Globus pallidus (tissue), 1 donor: ENCODE results near the gene CNIH2.

Source experiments
- DNase-seq: peaks from one replicate; pipeline ENCODE4 v3.0.0-alpha.2; 2015; ENCODE audit warnings: low spot score

Gene CNIH2

GRCh38 chr11:66259225-66259624 is 18.8 kb upstream of the CNIH2 start:
- DNase-seq, result no peak

GRCh38 chr11:66259956-66260355 is 18.0 kb upstream of the CNIH2 start:
- DNase-seq, result no peak

GRCh38 chr11:66261578-66261977 is 16.4 kb upstream of the CNIH2 start:
- DNase-seq, result no peak

GRCh38 chr11:66262191-66262590 is 15.8 kb upstream of the CNIH2 start:
- DNase-seq, result no peak

- no peak for DNase-seq
Measured at GRCh38 chr11:66262696-66263095, 15.3 kb upstream of the CNIH2 start.

- DNase-seq, result no peak
Measured at GRCh38 chr11:66263231-66263630, 14.7 kb upstream of the CNIH2 start.

- no peak for DNase-seq
Measured at GRCh38 chr11:66263785-66264184, 14.2 kb upstream of the CNIH2 start.

GRCh38 chr11:66264383-66264782 is 13.6 kb upstream of the CNIH2 start:
- no peak for DNase-seq

GRCh38 chr11:66264914-66265313 is 13.1 kb upstream of the CNIH2 start:
- DNase-seq, result no peak

- DNase-seq, result no peak
Measured at GRCh38 chr11:66265531-66266377, 12.2 kb upstream of the CNIH2 start.

- no peak for DNase-seq
Measured at GRCh38 chr11:66266378-66267038, 11.5 kb upstream of the CNIH2 start.

GRCh38 chr11:66267039-66267378 is 11.0 kb upstream of the CNIH2 start:
- DNase-seq, result no peak

- DNase-seq, result peak; percentile 91
Measured at GRCh38 chr11:66267379-66268243, 10.4 kb upstream of the CNIH2 start.

GRCh38 chr11:66268244-66268951 is 9.6 kb upstream of the CNIH2 start, which contains the start of gene RAB1B:
TSS of gene RAB1B (plus strand) at chr11:66268639. CDS start at chr11:66268680, 41 bp downstream.
- DNase-seq, result peak; percentile 99

GRCh38 chr11:66268952-66269905 is 8.7 kb upstream of the CNIH2 start:
- DNase-seq, result no peak

GRCh38 chr11:66271816-66272215 is 6.2 kb upstream of the CNIH2 start:
- no peak for DNase-seq

- DNase-seq, result no peak
Measured at GRCh38 chr11:66272596-66272995, 5.4 kb upstream of the CNIH2 start.

- DNase-seq, result no peak
Measured at GRCh38 chr11:66274219-66274618, 3.8 kb upstream of the CNIH2 start.

GRCh38 chr11:66275396-66275795 is 2.6 kb upstream of the CNIH2 start:
- no peak for DNase-seq

- no peak for DNase-seq
Measured at GRCh38 chr11:66275984-66276612, 1.9 kb upstream of the CNIH2 start.
